WTC11 (cell line): ENCODE results near the gene PHC1. TPM values are rescaled to one million over a fixed set of nuclear protein-coding genes. Genes with fewer than 3 reads are reported as not detected.

Source experiments
- ATAC-seq: fragments of 200-7000 bp; cut with Tn5 transposase; 2 replicates; pipeline ENCODE4 v1.10.0; 2021; ENCODE audit warnings: mild to moderate bottlenecking, moderate library complexity
- CTCF ChIA-PET: fragments of 300-600 bp; sonication (Branson Sonifier 250); formaldehyde crosslinking; loops from one replicate; lab custom pipeline; 2021; ENCODE audit warnings: antibody characterized with exemption; lab: Charles Lee
- POLR2A ChIA-PET: fragments of 350-600 bp; sonication (Branson Sonifier 250); formaldehyde crosslinking; loops from one replicate; lab custom pipeline; 2021; ENCODE audit warnings: antibody characterized with exemption; lab: Charles Lee
- DNase-seq: peaks from one replicate; pipeline ENCODE4 v3.0.0; 2021; ENCODE audit warnings: low spot score
- H3K27ac Mint-ChIP-seq: 2 replicates; pipeline ENCODE4 v1.8.0; 2021; ENCODE audit warnings: mixed read lengths
- H3K27me3 Mint-ChIP-seq: 2 replicates; pipeline ENCODE4 v1.8.0; 2021; ENCODE audit warnings: low read depth, mild to moderate bottlenecking, moderate library complexity, mixed read lengths
- H3K36me3 Mint-ChIP-seq: 2 replicates; pipeline ENCODE4 v1.8.0; 2021; ENCODE audit warnings: mixed read lengths
- H3K4me1 Mint-ChIP-seq: 2 replicates; pipeline ENCODE4 v1.8.0; 2022; ENCODE audit warnings: mixed read lengths
- H3K4me3 Mint-ChIP-seq: 2 replicates; pipeline ENCODE4 v1.8.0; 2021; ENCODE audit warnings: mild to moderate bottlenecking, moderate library complexity, mixed read lengths
- H3K9me3 Mint-ChIP-seq: 2 replicates; pipeline ENCODE4 v1.8.0; 2021; ENCODE audit warnings: mixed read lengths
- ATF1 ChIP-seq: sonication (generic); formaldehyde crosslinking; IDR thresholded peaks from 2 replicates; pipeline ENCODE4 v1.8.1; 2023; ENCODE audit warnings: mild to moderate bottlenecking, moderate library complexity, missing genetic modification reagents
- CREB1 ChIP-seq: sonication (generic); formaldehyde crosslinking; IDR thresholded peaks from 2 replicates; pipeline ENCODE4 v1.8.0; 2023; ENCODE audit warnings: mild to moderate bottlenecking, missing genetic modification reagents
- CREM ChIP-seq: sonication (generic); formaldehyde crosslinking; IDR thresholded peaks from 2 replicates; pipeline ENCODE4 v1.8.1; 2022; ENCODE audit warnings: mild to moderate bottlenecking, missing genetic modification reagents, moderate library complexity
- FOXK1 ChIP-seq: sonication (generic); formaldehyde crosslinking; IDR thresholded peaks from 2 replicates; pipeline ENCODE4 v1.8.0; 2022; ENCODE audit warnings: mild to moderate bottlenecking, moderate library complexity, missing genetic modification reagents
- NFE2L1 ChIP-seq: sonication (generic); formaldehyde crosslinking; IDR thresholded peaks from 2 replicates; pipeline ENCODE4 v1.8.1; 2023; ENCODE audit warnings: missing genetic modification reagents
- NR3C1 ChIP-seq: sonication (generic); formaldehyde crosslinking; conservative IDR thresholded peaks from 2 replicates; pipeline ENCODE4 v1.8.1; 2023; ENCODE audit warnings: low read depth, mild to moderate bottlenecking, missing genetic modification reagents
- SP1 ChIP-seq: sonication (generic); formaldehyde crosslinking; conservative IDR thresholded peaks from 2 replicates; pipeline ENCODE4 v1.8.1; 2022; ENCODE audit warnings: missing genetic modification reagents
- TCF7 ChIP-seq: sonication (generic); formaldehyde crosslinking; IDR thresholded peaks from 2 replicates; pipeline ENCODE4 v1.8.0; 2022; ENCODE audit warnings: mild to moderate bottlenecking, low read depth, missing genetic modification reagents, moderate library complexity
- ZBTB21 ChIP-seq: sonication (generic); formaldehyde crosslinking; IDR thresholded peaks from 2 replicates; pipeline ENCODE4 v1.8.1; 2023; ENCODE audit warnings: mild to moderate bottlenecking, missing genetic modification reagents, borderline replicate concordance
- ZNF121 ChIP-seq: sonication (generic); formaldehyde crosslinking; IDR thresholded peaks from 2 replicates; pipeline ENCODE4 v1.8.0; 2023; ENCODE audit warnings: missing genetic modification reagents
- ZNF416 ChIP-seq: fragments of 250-450 bp; sonication (Bioruptor Pico); IDR thresholded peaks from 2 replicates; pipeline ENCODE4 v1.9.0; 2021; ENCODE audit warnings: mild to moderate bottlenecking, inconsistent platforms
- total RNA-seq: library from RNA; stranded (reverse); gene quantifications from 3 replicates; pipeline ENCODE4 v1.2.3, GENCODE V29; 2021
- TF ChIP-seq, protein P1 (sequence below): fragments of 200-600 bp; IDR thresholded peaks from 2 replicates; pipeline ENCODE4 v1.8.0; 2022; ENCODE audit warnings: antibody characterized with exemption
- TF ChIP-seq, protein P2 (sequence below): fragments of 250-450 bp; sonication (Bioruptor Pico); IDR thresholded peaks from 2 replicates; pipeline ENCODE4 v1.8.0; 2021; ENCODE audit warnings: mild to moderate bottlenecking
- TF ChIP-seq, protein P3 (sequence below): sonication (generic); formaldehyde crosslinking; IDR thresholded peaks from 2 replicates; pipeline ENCODE4 v1.8.1; 2022; ENCODE audit warnings: low read depth, missing genetic modification reagents, borderline replicate concordance
- TF ChIP-seq, protein P4 (sequence below): sonication (generic); formaldehyde crosslinking; IDR thresholded peaks from 2 replicates; pipeline ENCODE4 v1.8.0; 2022; ENCODE audit warnings: missing genetic modification reagents
- TF ChIP-seq, protein P5 (sequence below): sonication (generic); formaldehyde crosslinking; IDR thresholded peaks from 2 replicates; pipeline ENCODE4 v1.8.0; 2023; ENCODE audit warnings: missing genetic modification reagents, mild to moderate bottlenecking, borderline replicate concordance
- TF ChIP-seq, protein P6 (sequence below): sonication (generic); formaldehyde crosslinking; IDR thresholded peaks from 2 replicates; pipeline ENCODE4 v1.8.1; 2022; ENCODE audit warnings: missing genetic modification reagents, borderline replicate concordance

Gene PHC1
- total RNA-seq, 1 experiment from 2014 or later: 733 TPM

DNA sequence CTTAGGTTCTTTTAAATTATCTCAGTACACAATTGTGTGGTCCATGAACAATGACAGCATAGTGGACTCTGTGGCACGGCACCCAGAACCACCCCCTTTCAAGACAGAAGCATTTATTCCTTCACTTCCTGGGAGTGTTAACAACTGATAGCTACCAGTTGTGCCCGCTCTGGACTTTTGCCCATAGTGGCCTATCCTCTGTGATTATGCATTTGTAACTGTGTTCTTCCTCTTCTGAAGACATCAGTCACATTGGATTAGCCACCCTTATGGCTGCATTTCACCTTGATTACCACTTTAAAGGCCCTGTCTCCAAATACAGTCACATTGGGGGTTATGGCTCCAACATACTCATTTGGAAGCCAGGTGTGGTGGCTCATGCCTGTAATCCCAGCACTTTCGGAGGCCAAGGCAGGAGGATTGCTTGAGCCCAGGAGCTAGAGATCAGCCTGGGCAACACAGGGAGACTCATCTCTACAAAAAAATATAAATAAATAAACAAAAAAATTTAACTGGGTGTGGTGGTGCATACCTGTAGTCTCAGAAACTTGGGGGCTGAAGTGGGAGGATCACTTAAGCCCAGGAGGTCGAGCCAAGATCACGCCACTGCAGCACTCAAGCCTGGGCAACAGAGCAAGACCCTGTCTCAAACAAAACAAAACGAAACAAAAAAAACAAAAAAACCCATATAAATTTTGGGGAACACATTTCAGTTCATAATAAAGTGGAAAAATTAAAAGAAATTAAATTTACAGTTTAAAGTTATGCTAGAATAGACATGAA, 27.6 kb upstream of the PHC1 start:
- H3K27ac Mint-ChIP-seq: no peak overlapping the region
- ChIA-PET POLR2A (no interaction called here), CTCF (interaction anchor here (1.4 kb wide), 1 partner anchor 26 kb away, joined by 6 read pairs; no protein-coding TSS in a partner anchor)
- peaks cover 21% of the 10 kb centered on the region for H3K36me3 Mint-ChIP-seq
- peaks cover 25% of the 10 kb centered on the region for H3K9me3 Mint-ChIP-seq
- H3K4me1 Mint-ChIP-seq: peaks cover 18% of the 10 kb centered on the region
- DNase-seq (no peak), ATAC-seq (no peak)
- H3K27me3 Mint-ChIP-seq: no peaks in the 10 kb centered on the region; the same call in 1 of the 2 replicates
- TF ChIP-seq ZBTB21 (CRISPR knock-in tag) (no peak), NFE2L1 (no peak), SP1 (CRISPR knock-in tag) (no peak), CREB1 (CRISPR knock-in tag) (no peak), TCF7 (CRISPR knock-in tag) (no peak), NR3C1 (no peak), CREM (CRISPR knock-in tag) (no peak), ZNF416 (no peak), FOXK1 (CRISPR knock-in tag) (no peak), ZNF121 (CRISPR knock-in tag) (no peak), ATF1 (CRISPR knock-in tag) (no peak)
- TF ChIP-seq, protein P1, sequence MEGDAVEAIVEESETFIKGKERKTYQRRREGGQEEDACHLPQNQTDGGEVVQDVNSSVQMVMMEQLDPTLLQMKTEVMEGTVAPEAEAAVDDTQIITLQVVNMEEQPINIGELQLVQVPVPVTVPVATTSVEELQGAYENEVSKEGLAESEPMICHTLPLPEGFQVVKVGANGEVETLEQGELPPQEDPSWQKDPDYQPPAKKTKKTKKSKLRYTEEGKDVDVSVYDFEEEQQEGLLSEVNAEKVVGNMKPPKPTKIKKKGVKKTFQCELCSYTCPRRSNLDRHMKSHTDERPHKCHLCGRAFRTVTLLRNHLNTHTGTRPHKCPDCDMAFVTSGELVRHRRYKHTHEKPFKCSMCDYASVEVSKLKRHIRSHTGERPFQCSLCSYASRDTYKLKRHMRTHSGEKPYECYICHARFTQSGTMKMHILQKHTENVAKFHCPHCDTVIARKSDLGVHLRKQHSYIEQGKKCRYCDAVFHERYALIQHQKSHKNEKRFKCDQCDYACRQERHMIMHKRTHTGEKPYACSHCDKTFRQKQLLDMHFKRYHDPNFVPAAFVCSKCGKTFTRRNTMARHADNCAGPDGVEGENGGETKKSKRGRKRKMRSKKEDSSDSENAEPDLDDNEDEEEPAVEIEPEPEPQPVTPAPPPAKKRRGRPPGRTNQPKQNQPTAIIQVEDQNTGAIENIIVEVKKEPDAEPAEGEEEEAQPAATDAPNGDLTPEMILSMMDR: no peak
- TF ChIP-seq, protein P2, sequence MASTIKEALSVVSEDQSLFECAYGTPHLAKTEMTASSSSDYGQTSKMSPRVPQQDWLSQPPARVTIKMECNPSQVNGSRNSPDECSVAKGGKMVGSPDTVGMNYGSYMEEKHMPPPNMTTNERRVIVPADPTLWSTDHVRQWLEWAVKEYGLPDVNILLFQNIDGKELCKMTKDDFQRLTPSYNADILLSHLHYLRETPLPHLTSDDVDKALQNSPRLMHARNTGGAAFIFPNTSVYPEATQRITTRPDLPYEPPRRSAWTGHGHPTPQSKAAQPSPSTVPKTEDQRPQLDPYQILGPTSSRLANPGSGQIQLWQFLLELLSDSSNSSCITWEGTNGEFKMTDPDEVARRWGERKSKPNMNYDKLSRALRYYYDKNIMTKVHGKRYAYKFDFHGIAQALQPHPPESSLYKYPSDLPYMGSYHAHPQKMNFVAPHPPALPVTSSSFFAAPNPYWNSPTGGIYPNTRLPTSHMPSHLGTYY (CRISPR knock-in tag): no peak
- TF ChIP-seq, protein P3, sequence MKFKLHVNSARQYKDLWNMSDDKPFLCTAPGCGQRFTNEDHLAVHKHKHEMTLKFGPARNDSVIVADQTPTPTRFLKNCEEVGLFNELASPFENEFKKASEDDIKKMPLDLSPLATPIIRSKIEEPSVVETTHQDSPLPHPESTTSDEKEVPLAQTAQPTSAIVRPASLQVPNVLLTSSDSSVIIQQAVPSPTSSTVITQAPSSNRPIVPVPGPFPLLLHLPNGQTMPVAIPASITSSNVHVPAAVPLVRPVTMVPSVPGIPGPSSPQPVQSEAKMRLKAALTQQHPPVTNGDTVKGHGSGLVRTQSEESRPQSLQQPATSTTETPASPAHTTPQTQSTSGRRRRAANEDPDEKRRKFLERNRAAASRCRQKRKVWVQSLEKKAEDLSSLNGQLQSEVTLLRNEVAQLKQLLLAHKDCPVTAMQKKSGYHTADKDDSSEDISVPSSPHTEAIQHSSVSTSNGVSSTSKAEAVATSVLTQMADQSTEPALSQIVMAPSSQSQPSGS (CRISPR knock-in tag): no peak
- TF ChIP-seq, protein P4, sequence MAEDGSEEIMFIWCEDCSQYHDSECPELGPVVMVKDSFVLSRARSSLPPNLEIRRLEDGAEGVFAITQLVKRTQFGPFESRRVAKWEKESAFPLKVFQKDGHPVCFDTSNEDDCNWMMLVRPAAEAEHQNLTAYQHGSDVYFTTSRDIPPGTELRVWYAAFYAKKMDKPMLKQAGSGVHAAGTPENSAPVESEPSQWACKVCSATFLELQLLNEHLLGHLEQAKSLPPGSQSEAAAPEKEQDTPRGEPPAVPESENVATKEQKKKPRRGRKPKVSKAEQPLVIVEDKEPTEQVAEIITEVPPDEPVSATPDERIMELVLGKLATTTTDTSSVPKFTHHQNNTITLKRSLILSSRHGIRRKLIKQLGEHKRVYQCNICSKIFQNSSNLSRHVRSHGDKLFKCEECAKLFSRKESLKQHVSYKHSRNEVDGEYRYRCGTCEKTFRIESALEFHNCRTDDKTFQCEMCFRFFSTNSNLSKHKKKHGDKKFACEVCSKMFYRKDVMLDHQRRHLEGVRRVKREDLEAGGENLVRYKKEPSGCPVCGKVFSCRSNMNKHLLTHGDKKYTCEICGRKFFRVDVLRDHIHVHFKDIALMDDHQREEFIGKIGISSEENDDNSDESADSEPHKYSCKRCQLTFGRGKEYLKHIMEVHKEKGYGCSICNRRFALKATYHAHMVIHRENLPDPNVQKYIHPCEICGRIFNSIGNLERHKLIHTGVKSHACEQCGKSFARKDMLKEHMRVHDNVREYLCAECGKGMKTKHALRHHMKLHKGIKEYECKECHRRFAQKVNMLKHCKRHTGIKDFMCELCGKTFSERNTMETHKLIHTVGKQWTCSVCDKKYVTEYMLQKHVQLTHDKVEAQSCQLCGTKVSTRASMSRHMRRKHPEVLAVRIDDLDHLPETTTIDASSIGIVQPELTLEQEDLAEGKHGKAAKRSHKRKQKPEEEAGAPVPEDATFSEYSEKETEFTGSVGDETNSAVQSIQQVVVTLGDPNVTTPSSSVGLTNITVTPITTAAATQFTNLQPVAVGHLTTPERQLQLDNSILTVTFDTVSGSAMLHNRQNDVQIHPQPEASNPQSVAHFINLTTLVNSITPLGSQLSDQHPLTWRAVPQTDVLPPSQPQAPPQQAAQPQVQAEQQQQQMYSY (CRISPR knock-in tag): no peak
- TF ChIP-seq, protein P5, sequence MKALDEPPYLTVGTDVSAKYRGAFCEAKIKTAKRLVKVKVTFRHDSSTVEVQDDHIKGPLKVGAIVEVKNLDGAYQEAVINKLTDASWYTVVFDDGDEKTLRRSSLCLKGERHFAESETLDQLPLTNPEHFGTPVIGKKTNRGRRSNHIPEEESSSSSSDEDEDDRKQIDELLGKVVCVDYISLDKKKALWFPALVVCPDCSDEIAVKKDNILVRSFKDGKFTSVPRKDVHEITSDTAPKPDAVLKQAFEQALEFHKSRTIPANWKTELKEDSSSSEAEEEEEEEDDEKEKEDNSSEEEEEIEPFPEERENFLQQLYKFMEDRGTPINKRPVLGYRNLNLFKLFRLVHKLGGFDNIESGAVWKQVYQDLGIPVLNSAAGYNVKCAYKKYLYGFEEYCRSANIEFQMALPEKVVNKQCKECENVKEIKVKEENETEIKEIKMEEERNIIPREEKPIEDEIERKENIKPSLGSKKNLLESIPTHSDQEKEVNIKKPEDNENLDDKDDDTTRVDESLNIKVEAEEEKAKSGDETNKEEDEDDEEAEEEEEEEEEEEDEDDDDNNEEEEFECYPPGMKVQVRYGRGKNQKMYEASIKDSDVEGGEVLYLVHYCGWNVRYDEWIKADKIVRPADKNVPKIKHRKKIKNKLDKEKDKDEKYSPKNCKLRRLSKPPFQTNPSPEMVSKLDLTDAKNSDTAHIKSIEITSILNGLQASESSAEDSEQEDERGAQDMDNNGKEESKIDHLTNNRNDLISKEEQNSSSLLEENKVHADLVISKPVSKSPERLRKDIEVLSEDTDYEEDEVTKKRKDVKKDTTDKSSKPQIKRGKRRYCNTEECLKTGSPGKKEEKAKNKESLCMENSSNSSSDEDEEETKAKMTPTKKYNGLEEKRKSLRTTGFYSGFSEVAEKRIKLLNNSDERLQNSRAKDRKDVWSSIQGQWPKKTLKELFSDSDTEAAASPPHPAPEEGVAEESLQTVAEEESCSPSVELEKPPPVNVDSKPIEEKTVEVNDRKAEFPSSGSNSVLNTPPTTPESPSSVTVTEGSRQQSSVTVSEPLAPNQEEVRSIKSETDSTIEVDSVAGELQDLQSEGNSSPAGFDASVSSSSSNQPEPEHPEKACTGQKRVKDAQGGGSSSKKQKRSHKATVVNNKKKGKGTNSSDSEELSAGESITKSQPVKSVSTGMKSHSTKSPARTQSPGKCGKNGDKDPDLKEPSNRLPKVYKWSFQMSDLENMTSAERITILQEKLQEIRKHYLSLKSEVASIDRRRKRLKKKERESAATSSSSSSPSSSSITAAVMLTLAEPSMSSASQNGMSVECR: no peak
- TF ChIP-seq, protein P6, sequence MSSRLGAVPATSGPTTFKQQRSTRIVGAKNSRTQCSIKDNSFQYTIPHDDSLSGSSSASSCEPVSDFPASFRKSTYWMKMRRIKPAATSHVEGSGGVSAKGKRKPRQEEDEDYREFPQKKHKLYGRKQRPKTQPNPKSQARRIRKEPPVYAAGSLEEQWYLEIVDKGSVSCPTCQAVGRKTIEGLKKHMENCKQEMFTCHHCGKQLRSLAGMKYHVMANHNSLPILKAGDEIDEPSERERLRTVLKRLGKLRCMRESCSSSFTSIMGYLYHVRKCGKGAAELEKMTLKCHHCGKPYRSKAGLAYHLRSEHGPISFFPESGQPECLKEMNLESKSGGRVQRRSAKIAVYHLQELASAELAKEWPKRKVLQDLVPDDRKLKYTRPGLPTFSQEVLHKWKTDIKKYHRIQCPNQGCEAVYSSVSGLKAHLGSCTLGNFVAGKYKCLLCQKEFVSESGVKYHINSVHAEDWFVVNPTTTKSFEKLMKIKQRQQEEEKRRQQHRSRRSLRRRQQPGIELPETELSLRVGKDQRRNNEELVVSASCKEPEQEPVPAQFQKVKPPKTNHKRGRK (CRISPR knock-in tag): no peak
- no peak overlapping the region for H3K4me3 Mint-ChIP-seq
